ENCODE results near the gene CARNS1. TPM values are rescaled to one million over a fixed set of nuclear protein-coding genes. Genes with fewer than 3 reads are reported as not detected.
A peak's percentile ranks its signal among the peaks of the same experiment; 100 is the strongest.

The CARNS1 gene
- total and polyA plus RNA-seq, 9 of the 15 experiments (the other 6 are each of a cell fraction or from before 2014, with no cell fraction given) = 0.01 to 0.18 (median 0.06) TPM; not detected in 3

GRCh38 chr11:67382276-67383136 is 33.0 kb upstream of the CARNS1 start (continued):
- TF ChIP-seq ZNF124 (CRISPR knock-in tag; IDR thresholded peaks at IDR 0.05) (no peak), KLF10 (CRISPR knock-in tag; IDR thresholded peaks at IDR 0.05) (no peak), TEAD1 (CRISPR knock-in tag; IDR thresholded peaks at IDR 0.05) (0 out of 4 replicates have a peak, but pooled peaks of 1 of the 2 experiments have one; percentile 48), SRSF7 (optimal IDR thresholded peaks at IDR 0.05; ENCODE audit: low read depth, low read length) (no peak), CBFB (CRISPR knock-in tag; IDR thresholded peaks at IDR 0.05) (no peak), ZC3H11A (IDR thresholded peaks at IDR 0.05; ENCODE audit: low read depth, low read length) (no peak), FOSL1 (tag; conservative IDR thresholded peaks at IDR 0.05) (0 out of 2 replicates have a peak, but pooled peaks have one; percentile 23), DIDO1 (tag; IDR thresholded peaks at IDR 0.05; ENCODE audit: low read depth) (no peak), GABPB1 (CRISPR knock-in tag; IDR thresholded peaks at IDR 0.05) (peak; percentile 35; the same call in 1 of the 2 replicates), ZNF583 (CRISPR knock-in tag; IDR thresholded peaks at IDR 0.05) (no peak), NBN (IDR thresholded peaks at IDR 0.05; ENCODE audit: low read depth) (0 out of 2 replicates have a peak, but pooled peaks have one; percentile 35), ZNF384 (IDR thresholded peaks at IDR 0.05; ENCODE audit: low read depth, low read length) (0 out of 2 replicates have a peak, but pooled peaks have one; percentile 9), ILF3 (IDR thresholded peaks at IDR 0.05; ENCODE audit: borderline replicate concordance) (no peak), NCOR1 (IDR thresholded peaks at IDR 0.05) (no peak), HDGF (IDR thresholded peaks at IDR 0.05) (peak; percentile 88), ZMIZ1 (IDR thresholded peaks at IDR 0.05; ENCODE audit: low read depth in 2 of 2, low read length in 2 of 2) (0 out of 4 replicates have a peak, but pooled peaks of 1 of the 2 experiments have one; percentile 52), SP1 (CRISPR knock-in tag; IDR thresholded peaks at IDR 0.05) (no peak; the same call in 1 of the 2 replicates), CTCF (IDR thresholded peaks at IDR 0.05 in 2 of 3, conservative IDR thresholded peaks at IDR 0.05 in 1 of 3; ENCODE audit: insufficient read depth in 2 of 3, low read depth in 1 of 3, low read length in 3 of 3) (peak; percentile 97 to 99 (median 98)), RBM22 (IDR thresholded peaks at IDR 0.05; ENCODE audit: low read depth, low read length, poor library complexity, severe bottlenecking) (no peak), ZNF764 (CRISPR knock-in tag; IDR thresholded peaks at IDR 0.05; ENCODE audit: low read depth) (0 out of 2 replicates have a peak, but pooled peaks have one; percentile 16), MYC (IDR thresholded peaks at IDR 0.05; ENCODE audit: low read depth, low read length) (0 out of 2 replicates have a peak, but pooled peaks have one; percentile 35), MYC (CRISPR knock-in tag; IDR thresholded peaks at IDR 0.05; ENCODE audit: borderline replicate concordance, low read depth) (no peak)

Measured in K562 (cell line).